Aorta (tissue), 5 donors: Measurements from ENCODE around the gene ULK4. TPM values are rescaled to one million over a fixed set of nuclear protein-coding genes. Genes with fewer than 3 reads are reported as not detected.
"Not testable (repeated sequence)": the region's sequence is repeated elsewhere in the genome, so short reads cannot be mapped to it uniquely, and the experiment has no call there.

Experiments used
- ATAC-seq: fragments of 200-7000 bp; cut with Tn5 transposase; one replicate; pipeline ENCODE4 v1.9.1; 2022; ENCODE audit warnings: moderate library complexity; ENCODE audit not compliant: low FRiP score
- DNase-seq, 2 donors: peaks; one replicate each; pipeline ENCODE4 v3.0.0-alpha.2; 2020
- H3K27ac ChIP-seq, 2 donors: one replicate each; pipeline ENCODE4 v1.5.1; 2013; ENCODE audit warnings: low read length in 2 of 2, mild to moderate bottlenecking in 2 of 2, moderate library complexity in 2 of 2, control low read depth in 1 of 2, inconsistent platforms in 1 of 2, low read depth in 1 of 2
- H3K27me3 ChIP-seq, 2 donors: one replicate each; pipeline ENCODE4 v1.6.1; 2013; ENCODE audit warnings: control low read depth in 1 of 2, low read length in 1 of 2, mild to moderate bottlenecking in 1 of 2, moderate library complexity in 1 of 2; ENCODE audit not compliant: insufficient read depth in 2 of 2, control insufficient read depth in 1 of 2
- H3K36me3 ChIP-seq, 2 donors: one replicate each; pipeline ENCODE4 v1.6.1; 2013; ENCODE audit warnings: control low read depth in 1 of 2, low read length in 1 of 2, mild to moderate bottlenecking in 1 of 2; ENCODE audit not compliant: insufficient read depth in 2 of 2, control insufficient read depth in 1 of 2
- H3K4me1 ChIP-seq, 2 donors: one replicate each; pipeline ENCODE4 v1.6.1; 2013; ENCODE audit warnings: low read length in 2 of 2, control low read depth in 1 of 2, mild to moderate bottlenecking in 1 of 2, moderate library complexity in 1 of 2; ENCODE audit not compliant: insufficient read depth in 2 of 2, control insufficient read depth in 1 of 2
- H3K4me3 ChIP-seq, 2 donors: one replicate each; pipeline ENCODE4 v1.5.1; 2013; ENCODE audit warnings: low read length in 2 of 2, control low read depth in 1 of 2, mild to moderate bottlenecking in 1 of 2
- H3K9me3 ChIP-seq: one replicate; pipeline ENCODE4 v1.6.1; 2013; ENCODE audit warnings: mild to moderate bottlenecking, low read length; ENCODE audit not compliant: control insufficient read depth
- WGBS, 2 donors: extraction: QIAGEN DNeasy Blood & Tissue Kit; methylation state at CpG; one replicate each; pipeline ENCODE4 v1.1.7; 2013; 5-methylcytosine and 5-hydroxymethylcytosine counted together
- intact Hi-C, 2 donors: fragments of 100-400 bp; cut with DNase I; formaldehyde crosslinking; loops; one replicate each; pipeline versions ENCODE4 v1.14.2 to v1.15.0; 2022
- polyA plus RNA-seq, 2 donors: library from polyadenylated mRNA; stranded (reverse); fragments of 200-250 nt; gene quantifications; one replicate each; pipeline ENCODE4 v1.2.3, GENCODE V29; 2013
- total RNA-seq, 2 donors: library from RNA; stranded (reverse); fragmentation: NEBNext Ultra II Directional; extraction: Animal tissue kit (Norgen Biotek cat#: 25700); gene quantifications; one replicate each; pipeline ENCODE4 v1.2.1, GENCODE V29; 2021
- donor health status: healthy with polysubstance abuse.
- donor health status: Bipolar disorder and iron deficiency.
- donor health status: DM: no; HTN: no; CAD: no.
- donor health status: DM: no; HTN: no; CAD: no.
- donor health status: DM: yes; HTN: yes; CAD: no.

Gene ULK4
- total and polyA plus RNA-seq, 4 donors = 1.1 to 15.2 (median 7.5) TPM

DNA sequence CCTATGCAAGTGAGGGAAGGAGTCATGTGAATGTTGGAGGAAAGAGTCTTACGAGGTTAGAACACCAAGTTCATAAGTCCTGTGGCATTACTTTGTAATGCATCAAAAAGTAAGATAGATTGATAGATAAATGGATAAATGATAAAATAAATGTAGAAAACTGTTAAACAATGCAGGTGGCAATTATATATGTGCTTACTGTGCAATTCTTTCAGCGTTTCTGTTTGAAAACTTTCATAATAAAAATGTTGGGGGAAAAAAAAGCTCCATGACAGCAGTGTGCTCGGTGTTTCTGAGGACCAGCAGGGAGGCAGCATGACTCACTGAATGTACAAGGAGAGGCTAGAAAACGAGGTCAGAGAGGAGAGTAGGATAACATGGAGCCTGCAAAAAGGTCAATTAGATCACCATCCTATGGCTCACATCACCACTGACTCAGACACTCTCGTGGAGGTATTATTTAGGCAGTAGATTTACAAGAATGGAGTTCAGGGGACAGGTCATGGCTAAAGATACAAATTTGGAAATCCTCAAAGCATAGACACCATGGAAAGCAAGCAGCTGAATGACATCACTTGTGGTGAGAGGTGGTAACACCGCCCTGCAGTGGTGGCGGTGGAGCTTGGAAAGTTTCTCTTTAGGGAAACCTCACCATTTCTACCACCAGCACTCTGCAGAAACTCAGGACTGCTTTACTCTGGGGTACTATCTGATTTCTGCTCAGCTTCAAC, 542.8 kb downstream of the ULK4 start:
- Histone ChIP-seq H3K27ac (no peak overlapping the region), H3K36me3 (no peaks in the 10 kb centered on the region), H3K27me3 (no peaks in the 10 kb centered on the region), H3K4me3 (no peak overlapping the region), H3K9me3 (no peaks in the 10 kb centered on the region), H3K4me1 (no peaks in the 10 kb centered on the region)
- intact Hi-C loops = no loop called here
- ATAC-seq (no peak), DNase-seq (no peak)
- WGBS, 2 donors = 75 to 77% methylated on average over 7 of the region's 7 CpGs

DNA sequence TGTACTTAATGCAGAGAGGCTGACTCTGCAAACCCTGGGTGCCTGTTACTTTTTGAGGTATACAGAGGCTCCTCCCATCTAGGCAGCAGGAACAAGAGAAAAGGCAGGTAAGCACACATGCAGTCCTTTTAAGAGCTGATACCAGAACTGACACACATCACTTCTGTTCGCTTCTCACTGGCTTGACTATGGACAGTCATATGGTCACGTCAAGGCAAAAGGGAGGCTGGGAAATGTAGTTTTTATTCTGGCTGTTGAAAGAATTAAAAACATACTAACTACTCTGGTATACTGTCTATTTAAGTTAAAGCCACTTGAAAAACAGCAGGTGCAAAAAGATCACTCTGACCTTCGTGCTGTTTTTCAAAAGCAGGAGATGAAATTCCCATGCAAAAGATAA, 544.3 kb downstream of the ULK4 start:
- no peak for DNase-seq
- no peak for ATAC-seq
- no peak overlapping the region for H3K27ac ChIP-seq
- H3K9me3 ChIP-seq = no peaks in the 10 kb centered on the region
- 71 to 80% methylated on average over 3 of the region's 3 CpGs for WGBS, 2 donors
- H3K4me3 ChIP-seq = no peak overlapping the region
- H3K36me3 ChIP-seq = no peaks in the 10 kb centered on the region
- no peaks in the 10 kb centered on the region for H3K27me3 ChIP-seq
- no peaks in the 10 kb centered on the region for H3K4me1 ChIP-seq
- intact Hi-C loops = no loop called here

DNA sequence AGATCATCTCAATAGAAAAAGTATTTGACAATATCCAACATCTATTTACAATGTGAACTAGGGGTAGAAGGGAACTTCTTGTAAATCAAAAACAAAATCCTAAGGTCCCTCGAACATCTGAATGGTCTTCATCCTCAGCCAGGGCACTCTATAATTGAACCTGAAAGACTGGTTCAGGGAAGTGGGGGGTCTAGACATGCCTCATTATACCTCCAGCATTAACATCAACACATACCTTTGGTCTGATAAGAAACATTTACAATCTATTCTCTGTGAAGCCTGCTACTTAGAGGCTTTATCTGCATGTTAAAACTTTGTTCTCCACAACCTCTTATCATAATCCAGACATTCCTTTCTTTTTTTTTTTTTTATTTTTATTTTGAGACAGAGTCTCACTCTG, 550.8 kb downstream of the ULK4 start:
- ATAC-seq = no peak
- 64 to 86% methylated on average over 1 of the region's 1 CpG for WGBS, 2 donors
- no peaks in the 10 kb centered on the region for H3K27me3 ChIP-seq
- H3K4me3 ChIP-seq = no peak overlapping the region
- intact Hi-C loops = no loop called here
- no peak for DNase-seq
- H3K9me3 ChIP-seq = no peaks in the 10 kb centered on the region
- H3K27ac ChIP-seq = no peak overlapping the region
- H3K36me3 ChIP-seq = no peaks in the 10 kb centered on the region
- no peaks in the 10 kb centered on the region for H3K4me1 ChIP-seq

DNA sequence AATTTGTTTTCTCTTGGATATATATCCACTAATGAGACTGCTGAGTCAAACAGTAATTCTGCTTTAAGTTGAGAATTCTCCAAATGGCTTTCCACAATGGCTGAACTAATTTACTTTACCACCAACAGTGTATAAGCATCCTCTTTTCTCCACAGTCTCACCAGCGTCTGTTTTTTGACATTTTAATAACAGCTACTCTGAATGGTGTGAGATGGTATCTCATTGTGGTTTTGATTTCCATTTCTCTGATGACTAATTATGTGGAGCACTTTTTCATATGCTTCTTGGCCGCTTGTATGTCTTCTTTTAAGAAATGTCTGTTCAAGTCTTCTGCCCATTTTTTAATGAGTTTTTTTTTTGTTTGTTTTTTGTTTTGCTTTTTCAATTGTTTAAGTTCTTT, 556.4 kb downstream of the ULK4 start:
- no peak for DNase-seq
- no peaks in the 10 kb centered on the region for H3K9me3 ChIP-seq
- H3K27me3 ChIP-seq = no peaks in the 10 kb centered on the region
- no peak for ATAC-seq
- H3K4me3 ChIP-seq = no peak overlapping the region
- no peaks in the 10 kb centered on the region for H3K4me1 ChIP-seq
- intact Hi-C loops = no loop called here
- 90 to 98% methylated on average over 2 of the region's 2 CpGs for WGBS, 2 donors
- H3K36me3 ChIP-seq = no peaks in the 10 kb centered on the region
- no peak overlapping the region for H3K27ac ChIP-seq

DNA sequence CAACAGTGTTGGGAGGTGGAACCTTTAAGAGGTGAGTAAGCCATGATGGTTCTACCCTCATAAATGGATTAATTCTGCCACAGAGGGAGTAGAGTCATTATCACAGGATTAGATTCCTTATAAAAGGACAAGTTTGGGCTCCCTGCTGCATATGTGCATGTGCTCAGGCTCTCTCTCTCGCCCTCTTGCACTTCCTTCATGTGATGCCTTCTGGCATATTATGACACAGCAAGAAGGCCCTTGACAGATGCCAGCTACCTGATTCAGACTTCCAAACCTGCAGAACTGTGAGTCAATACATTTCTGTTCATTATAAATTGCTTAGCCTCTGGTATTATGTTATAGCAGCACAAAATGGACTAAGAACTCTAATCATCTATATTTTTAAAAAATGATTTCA, 557.3 kb downstream of the ULK4 start:
- DNase-seq (no peak), ATAC-seq (no peak)
- no peaks in the 10 kb centered on the region for H3K9me3 ChIP-seq
- no peaks in the 10 kb centered on the region for H3K27me3 ChIP-seq
- intact Hi-C loops = no loop called here
- H3K36me3 ChIP-seq = no peaks in the 10 kb centered on the region
- H3K27ac ChIP-seq = no peak overlapping the region
- no peaks in the 10 kb centered on the region for H3K4me1 ChIP-seq
- H3K4me3 ChIP-seq = no peak overlapping the region
- WGBS, 2 donors = 73 to 94% methylated on average over 1 of the region's 1 CpG

DNA sequence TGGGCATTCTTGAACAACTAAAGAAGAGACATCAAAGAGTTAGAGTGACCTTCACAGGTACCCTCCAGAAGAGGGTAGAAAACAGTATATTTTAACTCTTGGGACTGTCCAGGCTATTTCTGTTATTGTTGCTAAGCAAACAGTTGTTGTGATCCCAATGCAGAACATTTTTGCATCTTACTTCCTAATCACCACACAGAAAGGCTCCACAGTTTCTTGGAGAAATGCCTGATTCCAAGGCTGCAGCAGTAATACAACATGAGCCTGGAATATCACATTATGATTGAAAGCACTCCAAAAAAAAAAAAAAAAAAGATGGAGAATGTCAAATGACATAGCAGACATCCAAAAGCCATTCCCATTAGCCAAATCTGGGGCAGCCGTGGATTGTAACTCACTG, 567.0 kb downstream of the ULK4 start:
- Histone ChIP-seq H3K27ac (no peak overlapping the region), H3K9me3 (no peaks in the 10 kb centered on the region), H3K36me3 (peaks cover 0 to 5% of the 10 kb centered on the region in 2 donors), H3K27me3 (no peaks in the 10 kb centered on the region), H3K4me3 (no peak overlapping the region), H3K4me1 (peaks cover 0 to 3% of the 10 kb centered on the region in 2 donors)
- ATAC-seq = no peak
- intact Hi-C loops = no loop called here
- DNase-seq = no peak
- 14 to 38% methylated on average over 1 of the region's 1 CpG for WGBS, 2 donors

DNA sequence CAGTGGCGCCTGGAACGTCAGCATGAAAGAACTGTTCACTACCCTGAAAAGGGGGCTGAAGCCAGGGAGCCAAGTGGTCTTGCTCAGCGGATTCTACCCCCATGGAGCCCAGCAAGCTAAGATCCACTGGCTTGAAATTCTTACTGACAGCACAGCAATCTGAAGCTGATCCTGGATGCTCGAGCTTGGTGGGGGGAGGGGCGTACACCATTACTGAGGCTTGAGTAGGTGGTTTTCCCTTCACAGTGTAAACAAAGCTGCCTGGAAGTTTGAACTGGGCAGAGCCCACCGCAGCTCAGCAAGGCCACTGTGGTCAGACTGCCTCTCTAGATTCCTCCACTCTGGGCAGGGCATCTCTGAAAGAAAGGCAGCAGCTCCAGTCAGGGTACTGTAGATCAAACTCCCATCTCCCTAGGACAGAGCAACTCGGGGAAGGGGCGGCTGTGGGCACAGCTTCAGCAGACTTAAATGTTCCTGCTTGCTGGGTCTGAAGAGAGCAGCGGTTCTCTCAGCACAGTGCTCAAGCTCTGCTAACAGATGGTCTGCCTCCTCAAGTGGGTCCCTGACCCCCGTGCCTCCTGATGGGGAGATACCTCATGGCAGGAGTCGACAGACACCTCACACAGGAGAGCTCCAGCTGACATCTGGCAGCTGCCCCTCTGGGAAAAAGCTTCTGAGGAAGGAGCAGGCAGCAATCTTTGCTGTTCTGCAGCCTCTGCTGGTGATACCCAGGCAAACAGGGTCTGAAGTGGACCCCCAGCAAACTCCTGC, 591.0 kb downstream of the ULK4 start:
- ATAC-seq, H3K36me3 ChIP-seq, H3K9me3 ChIP-seq, H3K4me3 ChIP-seq, intact Hi-C loops, H3K4me1 ChIP-seq, H3K27me3 ChIP-seq, H3K27ac ChIP-seq, DNase-seq: not testable (repeated sequence)
- WGBS, 2 donors = 47 to 53% methylated on average over 10 to 11 of the region's 11 CpGs

DNA sequence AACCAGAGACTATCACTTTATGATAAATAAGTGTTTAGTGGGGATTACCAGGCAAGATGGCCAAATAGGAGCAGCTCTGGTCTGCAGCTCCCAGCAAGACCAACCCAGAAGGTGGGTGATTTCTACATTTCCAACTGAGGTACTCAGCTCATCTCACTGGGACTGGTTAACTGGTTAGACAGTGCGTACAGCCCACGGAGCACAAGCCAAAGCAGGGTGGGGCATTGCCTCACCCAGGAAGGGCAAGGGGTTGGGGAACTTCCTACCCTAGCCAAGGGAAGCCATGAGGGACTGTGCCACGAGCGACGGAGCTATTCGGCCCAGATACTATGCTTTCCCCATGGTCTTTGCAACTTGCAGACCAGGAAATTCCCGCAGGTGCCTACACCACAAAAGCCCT, 591.6 kb downstream of the ULK4 start:
- no peaks in the 10 kb centered on the region for H3K4me1 ChIP-seq
- no peaks in the 10 kb centered on the region for H3K36me3 ChIP-seq
- DNase-seq (no peak), ATAC-seq (no peak)
- no peaks in the 10 kb centered on the region for H3K27me3 ChIP-seq
- intact Hi-C loops = no loop called here
- no peak overlapping the region for H3K27ac ChIP-seq
- no peak overlapping the region for H3K4me3 ChIP-seq
- no peaks in the 10 kb centered on the region for H3K9me3 ChIP-seq
- 86% methylated on average over 7 of the region's 7 CpGs for WGBS, 2 donors

DNA sequence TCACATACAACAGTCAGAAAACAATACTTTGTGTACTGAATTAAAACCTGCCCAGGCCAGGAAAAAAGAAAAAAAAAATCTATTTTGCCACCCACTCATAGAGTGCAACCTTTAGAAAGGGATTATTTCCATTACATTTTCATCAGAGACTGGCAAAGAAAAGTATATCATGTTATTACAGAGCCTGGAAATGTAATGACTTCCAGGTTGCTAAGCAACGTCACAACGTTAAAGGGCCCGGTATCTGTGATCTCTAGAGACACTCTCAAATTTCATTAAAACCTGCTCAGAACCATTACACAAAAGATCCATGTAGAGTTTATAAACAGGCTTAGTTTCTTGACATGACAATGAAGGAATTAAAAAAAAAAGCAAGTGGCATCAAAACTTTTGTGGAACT, 592.1 kb downstream of the ULK4 start:
- Histone ChIP-seq H3K9me3 (no peaks in the 10 kb centered on the region), H3K4me1 (no peaks in the 10 kb centered on the region), H3K36me3 (no peaks in the 10 kb centered on the region), H3K27me3 (no peaks in the 10 kb centered on the region), H3K27ac (no peak overlapping the region), H3K4me3 (no peak overlapping the region)
- DNase-seq = no peak
- WGBS, 2 donors = 5 to 8% methylated on average over 3 of the region's 3 CpGs
- intact Hi-C loops = no loop called here
- no peak for ATAC-seq
